HUDEP-2 (cell line): ENCODE data around the gene DGKH.
A peak's percentile ranks its signal among the peaks of the same experiment; 100 is the strongest.
"Not testable (repeated sequence)": the region's sequence is repeated elsewhere in the genome, so short reads cannot be mapped to it uniquely, and the experiment has no call there.

ENCODE experiments used
- DNase-seq, 76 experiments: peaks; one replicate each; lab custom pipeline; 2025; ENCODE audit not compliant: unreplicated experiment in 76 of 76; lab: John Stamatoyannopoulos, UW

Gene DGKH

GRCh38 chr13:42153199-42154113 lies 105.0 kb downstream of the DGKH start:
- no peak for DNase-seq

GRCh38 chr13:42155251-42155650 lies 106.8 kb downstream of the DGKH start:
- no peak for DNase-seq

GRCh38 chr13:42163338-42163737 lies 114.9 kb downstream of the DGKH start:
- not testable (repeated sequence) for DNase-seq

- DNase-seq = not testable (repeated sequence)
Observed at GRCh38 chr13:42163910-42164309, 115.5 kb downstream of the DGKH start.

- DNase-seq = no peak
Observed at GRCh38 chr13:42164557-42165125, 116.2 kb downstream of the DGKH start.

GRCh38 chr13:42168496-42168895 lies 120.0 kb downstream of the DGKH start:
- no peak for DNase-seq

GRCh38 chr13:42170029-42170428 lies 121.6 kb downstream of the DGKH start:
- DNase-seq = no peak

GRCh38 chr13:42173789-42174343 lies 125.4 kb downstream of the DGKH start:
- DNase-seq = no peak

- DNase-seq = peak in 1 of 76 experiments; percentile 5
Observed at GRCh38 chr13:42174344-42175162, 126.1 kb downstream of the DGKH start.

GRCh38 chr13:42176294-42176693 lies 127.8 kb downstream of the DGKH start:
- no peak for DNase-seq

GRCh38 chr13:42177189-42177588 lies 128.7 kb downstream of the DGKH start:
- DNase-seq = no peak

GRCh38 chr13:42181381-42181953 lies 133.0 kb downstream of the DGKH start:
- no peak for DNase-seq

- no peak for DNase-seq
Observed at GRCh38 chr13:42189061-42189460, 140.6 kb downstream of the DGKH start.

- DNase-seq = no peak
Observed at GRCh38 chr13:42190529-42190928, 142.1 kb downstream of the DGKH start.

GRCh38 chr13:42211704-42212464 lies 163.4 kb downstream of the DGKH start:
- no peak for DNase-seq

- no peak for DNase-seq
Observed at GRCh38 chr13:42214446-42214845, 166.0 kb downstream of the DGKH start.

GRCh38 chr13:42215578-42216421 lies 167.4 kb downstream of the DGKH start:
- peak in 27 of 76 experiments; percentile 0 to 32 (median 12) for DNase-seq

GRCh38 chr13:42216422-42216735 lies 167.9 kb downstream of the DGKH start:
- DNase-seq = no peak

GRCh38 chr13:42218576-42218975 lies 170.1 kb downstream of the DGKH start:
- no peak for DNase-seq
